Keratinocyte (primary cell): ENCODE measurements around the gene DDX46.

ENCODE experiments used
- CTCF ChIP-seq, 3 experiments: IDR thresholded peaks in 1 of 3; conservative IDR thresholded peaks in 1 of 3; optimal IDR thresholded peaks in 1 of 3; 2 replicates in 2 of 3; 3 replicates in 1 of 3; pipeline versions ENCODE3 to v1.5.1; 2011; ENCODE audit warnings: low read length in 3 of 3, mild to moderate bottlenecking in 3 of 3, moderate library complexity in 2 of 3, control low read depth in 1 of 3, inconsistent platforms in 1 of 3; ENCODE audit not compliant: insufficient read depth in 2 of 3; ENCODE audit errors: extremely low read depth in 1 of 3
- EZH2 ChIP-seq: IDR thresholded peaks from one replicate; pipeline ENCODE4 v1.6.1; 2012; ENCODE audit warnings: inconsistent platforms, mild to moderate bottlenecking, low read length, moderate library complexity

DNA sequence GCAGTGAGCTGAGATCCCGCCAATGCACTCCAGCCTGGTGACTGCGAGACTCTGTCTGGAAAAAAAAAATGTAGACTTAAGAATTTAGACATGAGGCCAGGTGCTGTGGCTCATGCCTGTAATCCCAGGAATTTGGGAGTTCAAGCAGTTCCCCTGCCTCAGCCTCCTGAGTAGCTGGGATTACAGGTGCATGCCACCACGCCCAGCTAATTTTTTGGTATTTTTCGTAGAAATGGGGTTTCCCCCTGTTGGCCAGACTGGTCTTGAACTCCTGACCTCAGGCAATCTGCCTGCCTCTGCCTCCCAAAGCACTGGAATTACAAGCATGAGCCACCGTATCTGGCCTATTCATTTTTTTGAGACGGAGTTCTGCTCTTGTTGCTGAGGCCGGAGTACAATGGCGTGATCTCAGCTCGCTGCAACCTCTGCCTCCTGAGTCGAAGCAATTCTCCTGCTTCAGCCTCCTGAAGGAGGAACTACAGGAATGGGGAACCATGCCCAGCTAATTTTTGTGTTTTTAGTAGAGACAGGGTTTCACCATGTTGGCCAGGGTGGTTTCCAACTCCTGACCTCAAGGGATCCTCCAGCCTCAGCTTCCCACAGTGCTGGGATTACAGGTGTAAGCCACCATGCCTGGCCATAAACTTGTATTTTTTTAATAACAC, 14.0 kb downstream of the DDX46 start:
- TF ChIP-seq CTCF (optimal IDR thresholded peaks at IDR 0.05 in 1 of 3, IDR thresholded peaks at IDR 0.05 in 1 of 3, conservative IDR thresholded peaks at IDR 0.05 in 1 of 3; ENCODE audit: extremely low read depth in 1 of 3, insufficient read depth in 2 of 3, low read length in 3 of 3) = no peak
- TF ChIP-seq EZH2 = no peak
